ENCODE results near the gene FRMPD3.
A peak's percentile ranks its signal among the peaks of the same experiment; 100 is the strongest.

The FRMPD3 gene

DNA sequence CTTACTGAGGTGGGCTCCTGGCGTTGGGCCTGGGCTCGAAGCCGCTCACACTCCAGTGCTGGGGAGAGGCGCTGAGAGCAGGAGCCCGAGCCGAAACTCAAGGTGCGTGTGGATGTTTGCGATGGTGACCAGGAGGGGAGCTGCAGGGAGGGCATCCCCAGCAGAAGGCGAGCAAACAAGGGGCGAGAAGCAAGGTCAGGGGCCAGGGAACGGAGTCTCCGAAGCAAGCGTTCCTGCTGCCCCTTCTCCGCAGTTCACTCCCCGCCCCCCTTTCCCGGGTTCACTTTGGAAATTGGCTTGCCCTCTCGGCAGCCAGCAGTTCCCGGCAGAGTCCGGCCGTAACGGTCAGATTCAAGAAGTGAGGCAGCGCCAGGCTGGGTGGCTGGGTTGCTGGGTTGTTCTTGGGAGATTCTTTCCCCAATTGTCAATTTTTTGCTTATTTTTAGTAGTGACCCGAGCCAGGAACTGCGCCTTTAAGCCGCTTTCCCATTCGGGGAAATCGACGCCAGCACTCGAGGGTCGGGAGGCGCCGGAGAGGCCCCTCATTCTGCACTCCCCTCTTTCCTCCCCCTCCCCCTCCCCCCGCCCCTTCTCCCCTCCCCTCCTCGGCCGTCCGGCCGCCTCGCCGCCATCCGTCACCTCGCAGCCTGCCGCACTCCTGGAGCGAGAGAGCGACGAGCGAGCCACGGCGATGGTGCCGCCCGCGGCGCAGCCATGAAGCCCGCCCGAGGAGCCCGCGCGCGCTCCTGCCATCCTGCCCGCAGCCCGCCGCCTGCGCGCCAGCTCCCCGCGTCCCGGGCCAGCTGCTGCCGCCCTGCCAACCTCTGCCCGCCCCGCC, at the start of gene FRMPD3:
FRMPD3 (plus strand) TSS at position 655 of the 838 bp plus-strand sequence. CDS start 76,937 bp downstream, outside the sequence.
- no peak for TF ChIP-seq CTCF (IDR thresholded peaks at IDR 0.05; ENCODE audit: insufficient read depth, low read depth, low read length, missing control alignments)
- peak; percentile 8 for DNase-seq (ENCODE audit: low read depth)
- peak within 1 kb of the TSS; percentile 35 for H3K4me3 ChIP-seq (ENCODE audit: low read depth, low read length)

- TF ChIP-seq CTCF (IDR thresholded peaks at IDR 0.05; ENCODE audit: insufficient read depth, low read depth, low read length, missing control alignments) = no peak
- no peak for DNase-seq (ENCODE audit: low read depth)
- H3K4me3 ChIP-seq (ENCODE audit: low read depth, low read length) = no peak overlapping the region
These were observed 28.9 kb upstream of the FRMPD3 start for GRCh38 chrX:107420571-107420970.

GRCh38 chrX:107421337-107421861, 28.1 kb upstream of the FRMPD3 start:
- no peak for TF ChIP-seq CTCF (IDR thresholded peaks at IDR 0.05; ENCODE audit: insufficient read depth, low read depth, low read length, missing control alignments)
- no peak for DNase-seq (ENCODE audit: low read depth)
- H3K4me3 ChIP-seq (ENCODE audit: low read depth, low read length) = no peak overlapping the region

- DNase-seq (ENCODE audit: low read depth) = peak; percentile 47
These were observed 20.4 kb upstream of the FRMPD3 start for GRCh38 chrX:107429090-107429489.

DNA sequence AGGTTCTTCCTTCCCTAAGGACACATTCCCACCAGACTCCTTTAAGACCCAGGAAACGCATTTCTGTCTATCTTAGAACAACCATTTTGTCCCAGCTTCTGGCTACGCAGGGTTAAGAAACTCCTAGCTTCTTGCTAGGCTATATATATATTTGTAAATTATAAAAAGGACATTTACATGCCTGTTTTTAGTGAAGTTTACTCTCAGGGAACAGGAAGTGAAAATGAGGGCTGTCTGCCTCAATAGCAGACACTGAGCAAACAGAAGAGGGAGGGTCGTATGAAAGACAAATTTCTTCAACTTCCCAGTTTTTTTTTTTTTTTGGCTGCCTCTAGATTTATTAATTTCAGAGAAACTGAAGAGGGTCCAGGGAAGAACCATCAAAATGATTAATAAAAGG, 9.3 kb upstream of the FRMPD3 start:
- no peak overlapping the region for H3K4me3 ChIP-seq (ENCODE audit: low read depth, low read length)
- no peak for TF ChIP-seq CTCF (IDR thresholded peaks at IDR 0.05; ENCODE audit: insufficient read depth, low read depth, low read length, missing control alignments)
- no peak for DNase-seq (ENCODE audit: low read depth)

More at GRCh38 chrX:107429090-107429489, 20.4 kb upstream of the FRMPD3 start:
- no peak overlapping the region for H3K4me3 ChIP-seq (ENCODE audit: low read depth, low read length)
- TF ChIP-seq CTCF (IDR thresholded peaks at IDR 0.05; ENCODE audit: insufficient read depth, low read depth, low read length, missing control alignments) = peak; percentile 32

DNA sequence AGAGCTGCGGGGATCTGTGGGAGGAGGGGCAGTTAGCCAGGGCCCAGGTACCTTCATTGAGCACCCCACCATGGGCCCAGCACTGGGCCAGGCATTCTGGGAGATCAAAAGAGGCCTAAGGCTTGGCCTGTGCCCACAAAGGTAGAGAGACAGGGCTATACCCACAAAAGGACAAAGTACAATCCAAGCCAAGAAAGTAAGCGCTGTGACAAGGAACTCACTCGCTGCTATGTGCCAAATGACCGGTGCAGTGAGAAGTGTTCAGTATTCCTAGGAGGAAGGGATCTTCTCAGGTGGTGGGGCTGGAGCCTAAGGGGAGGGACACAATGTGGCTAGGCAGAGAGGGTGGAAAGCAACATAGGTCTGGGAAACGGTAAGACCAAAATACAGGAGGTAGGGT, 8.8 kb upstream of the FRMPD3 start:
- no peak for DNase-seq (ENCODE audit: low read depth)
- no peak overlapping the region for H3K4me3 ChIP-seq (ENCODE audit: low read depth, low read length)
- no peak for TF ChIP-seq CTCF (IDR thresholded peaks at IDR 0.05; ENCODE audit: insufficient read depth, low read depth, low read length, missing control alignments)
